Prostate gland (tissue), 2 donors: ENCODE measurements around the gene MCU. TPM values are rescaled to one million over a fixed set of nuclear protein-coding genes. Genes with fewer than 3 reads are reported as not detected.

ENCODE experiments used
- DNase-seq: peaks from one replicate; pipeline ENCODE4 v3.0.0-alpha.2; 2019; ENCODE audit warnings: low spot score
- H3K27ac ChIP-seq, 2 donors: fragments of 200-600 bp; sonication (generic); 2 replicates each; pipeline ENCODE4 v1.5.1; 2017 to 2019
- H3K27me3 ChIP-seq: fragments of 200-600 bp; sonication (generic); replicated peaks from 2 replicates; pipeline ENCODE4 v1.5.1; 2019; ENCODE audit not compliant: insufficient read depth
- H3K36me3 ChIP-seq, 2 donors: fragments of 200-600 bp; sonication (generic); 1 replicate in 1 of 2; 2 replicates in 1 of 2; pipeline versions ENCODE4 v1.5.1 to v1.8.1; 2017 to 2019
- H3K4me1 ChIP-seq: fragments of 200-600 bp; sonication (generic); replicated peaks from 2 replicates; pipeline ENCODE4 v1.5.1; 2019
- H3K4me3 ChIP-seq, 2 donors: fragments of 200-600 bp; sonication (generic); 2 replicates each; pipeline ENCODE4 v1.5.1; 2017 to 2019
- H3K9me3 ChIP-seq: fragments of 200-600 bp; sonication (generic); 2 replicates; pipeline ENCODE4 v1.5.1; 2017
- CTCF ChIP-seq, 4 experiments: fragments of 200-600 bp in 2 of 4; fragments of 450-650 bp in 2 of 4; sonication (generic) in 2 of 4; IDR thresholded peaks; 1 replicate in 3 of 4; 2 replicates in 1 of 4; pipeline ENCODE4 v1.5.1; 2016 to 2019; ENCODE audit warnings: antibody characterized with exemption in 4 of 4, mild to moderate bottlenecking in 2 of 4, moderate library complexity in 2 of 4
- POLR2A ChIP-seq: fragments of 450-650 bp; IDR thresholded peaks from one replicate; pipeline ENCODE4 v1.6.1; 2016; ENCODE audit warnings: antibody characterized with exemption, mild to moderate bottlenecking
- POLR2AphosphoS5 ChIP-seq: sonication (generic); formaldehyde crosslinking; IDR thresholded peaks from one replicate; pipeline ENCODE4 v1.6.1; 2017; ENCODE audit warnings: antibody characterized with exemption
- WGBS: methylation state at CpG from one replicate; pipeline ENCODE4 v1.1.5; 2018; 5-methylcytosine and 5-hydroxymethylcytosine counted together
- intact Hi-C: fragments of 100-400 bp; cut with DNase I; formaldehyde crosslinking; loops from one replicate; pipeline ENCODE4 v1.14.2; 2022
- total RNA-seq, 2 donors: library from RNA; depleted of rRNA; stranded (reverse); fragments of >200 nt; gene quantifications; one replicate each; pipeline ENCODE4 v1.1.0, GENCODE V29; 2016

The MCU gene
- total RNA-seq, 2 donors from 2014 or later: 11.0 to 24.2 TPM

GRCh38 chr10:72850861-72851260 lies 158.9 kb downstream of the MCU start:
- Histone ChIP-seq H3K9me3 (no peaks in the 10 kb centered on the region), H3K4me1 (no peaks in the 10 kb centered on the region), H3K27ac (no peak overlapping the region), H3K36me3 (no peaks in the 10 kb centered on the region), H3K27me3 (no peaks in the 10 kb centered on the region), H3K4me3 (no peak overlapping the region)
- 78% methylated on average over 2 of the region's 2 CpGs for WGBS
- TF ChIP-seq CTCF (IDR thresholded peaks at IDR 0.05) (no peak), POLR2A (no peak), POLR2AphosphoS5 (no peak)
- DNase-seq: no peak
- intact Hi-C loops: no loop called here

- H3K9me3 ChIP-seq: no peaks in the 10 kb centered on the region
- no peak overlapping the region for H3K27ac ChIP-seq
- no peaks in the 10 kb centered on the region for H3K36me3 ChIP-seq
- no peak for DNase-seq
- WGBS: 100% methylated on average over 1 of the region's 1 CpG
- intact Hi-C loops: no loop called here
- TF ChIP-seq POLR2A: no peak
- no peak for TF ChIP-seq CTCF (IDR thresholded peaks at IDR 0.05)
- TF ChIP-seq POLR2AphosphoS5: no peak
- no peaks in the 10 kb centered on the region for H3K27me3 ChIP-seq
- no peak overlapping the region for H3K4me3 ChIP-seq
- no peaks in the 10 kb centered on the region for H3K4me1 ChIP-seq
Observed at GRCh38 chr10:72851509-72851908, 159.6 kb downstream of the MCU start.

GRCh38 chr10:72852508-72852907 lies 160.6 kb downstream of the MCU start:
- intact Hi-C loops: no loop called here
- Histone ChIP-seq H3K9me3 (no peaks in the 10 kb centered on the region), H3K36me3 (no peaks in the 10 kb centered on the region), H3K27me3 (no peaks in the 10 kb centered on the region), H3K4me1 (no peaks in the 10 kb centered on the region), H3K4me3 (no peak overlapping the region), H3K27ac (no peak overlapping the region)
- no peak for DNase-seq
- 91% methylated on average over 2 of the region's 2 CpGs for WGBS
- TF ChIP-seq POLR2AphosphoS5 (no peak), POLR2A (no peak), CTCF (IDR thresholded peaks at IDR 0.05) (no peak)

- Histone ChIP-seq H3K27ac (no peak overlapping the region), H3K4me3 (no peak overlapping the region), H3K4me1 (no peaks in the 10 kb centered on the region), H3K27me3 (no peaks in the 10 kb centered on the region), H3K9me3 (no peaks in the 10 kb centered on the region), H3K36me3 (no peaks in the 10 kb centered on the region)
- intact Hi-C loops: no loop called here
- TF ChIP-seq POLR2AphosphoS5 (no peak), CTCF (IDR thresholded peaks at IDR 0.05) (no peak), POLR2A (no peak)
- no peak for DNase-seq
Observed at GRCh38 chr10:72855129-72855528, 163.2 kb downstream of the MCU start.

GRCh38 chr10:72855790-72856189 lies 163.8 kb downstream of the MCU start:
- no peak for DNase-seq
- Histone ChIP-seq H3K9me3 (no peaks in the 10 kb centered on the region), H3K4me1 (no peaks in the 10 kb centered on the region), H3K4me3 (no peak overlapping the region), H3K27me3 (no peaks in the 10 kb centered on the region), H3K36me3 (no peaks in the 10 kb centered on the region), H3K27ac (no peak overlapping the region)
- no peak for TF ChIP-seq CTCF (IDR thresholded peaks at IDR 0.05)
- TF ChIP-seq POLR2AphosphoS5: no peak
- 56% methylated on average over 2 of the region's 2 CpGs for WGBS
- intact Hi-C loops: no loop called here
